Tibial nerve (tissue), 4 donors: ENCODE measurements around the gene WBP4. TPM values are rescaled to one million over a fixed set of nuclear protein-coding genes. Genes with fewer than 3 reads are reported as not detected.
"Not testable (repeated sequence)": the region's sequence is repeated elsewhere in the genome, so short reads cannot be mapped to it uniquely, and the experiment has no call there.

Experiments
- DNase-seq, 2 donors: peaks; one replicate each; pipeline ENCODE4 v3.0.0-alpha.2; 2019; ENCODE audit warnings: low spot score in 2 of 2
- H3K27ac ChIP-seq, 4 donors: fragments of 200-600 bp; sonication (generic) in 3 of 4; one replicate each; pipeline ENCODE4 v1.5.1; 2017 to 2019; ENCODE audit warnings: mild to moderate bottlenecking in 1 of 4
- H3K27me3 ChIP-seq, 2 donors: fragments of 200-600 bp; sonication (generic) in 1 of 2; one replicate each; pipeline versions ENCODE4 v1.5.1 to v1.6.0; 2017 to 2019
- H3K36me3 ChIP-seq, 3 donors: fragments of 200-600 bp; sonication (generic); one replicate each; pipeline ENCODE4 v1.5.1; 2018 to 2019
- H3K4me1 ChIP-seq, 4 donors: fragments of 200-600 bp; sonication (generic) in 3 of 4; one replicate each; pipeline ENCODE4 v1.5.1; 2017 to 2019
- H3K4me3 ChIP-seq, 4 donors: fragments of 200-600 bp; sonication (generic) in 3 of 4; one replicate each; pipeline ENCODE4 v1.5.1; 2017 to 2019; ENCODE audit warnings: mild to moderate bottlenecking in 1 of 4, moderate library complexity in 1 of 4
- H3K9me3 ChIP-seq, 4 donors: fragments of 200-600 bp; sonication (generic) in 3 of 4; one replicate each; pipeline ENCODE4 v1.5.1; 2017 to 2019
- CTCF ChIP-seq, 5 experiments: fragments of 200-600 bp in 3 of 5; fragments of 450-650 bp in 2 of 5; sonication (generic) in 3 of 5; IDR thresholded peaks; one replicate each; pipeline ENCODE4 v1.5.1; 2016 to 2019; ENCODE audit warnings: antibody characterized with exemption in 5 of 5, mild to moderate bottlenecking in 3 of 5, moderate library complexity in 2 of 5
- EP300 ChIP-seq, 2 donors: sonication (generic); formaldehyde crosslinking; IDR thresholded peaks; one replicate each; pipeline ENCODE4 v1.6.1; 2017; ENCODE audit warnings: antibody characterized with exemption in 2 of 2, mild to moderate bottlenecking in 1 of 2
- POLR2A ChIP-seq, 2 donors: fragments of 450-650 bp; IDR thresholded peaks; one replicate each; pipeline ENCODE4 v1.6.1; 2017; ENCODE audit warnings: antibody characterized with exemption in 2 of 2, mild to moderate bottlenecking in 2 of 2, moderate library complexity in 2 of 2
- WGBS, 2 donors: methylation state at CpG; one replicate each; pipeline ENCODE4 v1.1.5; 2018; 5-methylcytosine and 5-hydroxymethylcytosine counted together
- total RNA-seq, 4 donors: library from RNA; depleted of rRNA; stranded (reverse); fragments of >200 nt; gene quantifications; one replicate each; pipeline ENCODE4 v1.1.0, GENCODE V29; 2016

WBP4 gene
- total RNA-seq, 4 donors from 2014 or later = 10.2 to 27.1 (median 15.5) TPM

GRCh38 chr13:41039746-41040145, 21.6 kb upstream of the WBP4 start:
- H3K9me3 ChIP-seq = peaks cover 0 to 13% (median 1%) of the 10 kb centered on the region in 4 donors
- H3K27me3 ChIP-seq = no peaks in the 10 kb centered on the region
- no peak for DNase-seq
- TF ChIP-seq EP300 (IDR thresholded peaks at IDR 0.05) = no peak
- no peak for TF ChIP-seq POLR2A (IDR thresholded peaks at IDR 0.05)
- TF ChIP-seq CTCF (IDR thresholded peaks at IDR 0.05) = no peak
- H3K4me1 ChIP-seq = peaks cover 0 to 12% (median 0%) of the 10 kb centered on the region in 4 donors
- H3K4me3 ChIP-seq = no peak overlapping the region
- peaks cover 0 to 5% (median 0%) of the 10 kb centered on the region in 3 donors for H3K36me3 ChIP-seq
- H3K27ac ChIP-seq = no peak overlapping the region

- Histone ChIP-seq H3K27me3 (no peaks in the 10 kb centered on the region), H3K4me1 (peaks cover 0 to 4% (median 0%) of the 10 kb centered on the region in 4 donors), H3K27ac (no peak overlapping the region), H3K9me3 (peaks cover 0 to 13% (median 1%) of the 10 kb centered on the region in 4 donors), H3K4me3 (no peak overlapping the region), H3K36me3 (peaks cover 0 to 5% (median 0%) of the 10 kb centered on the region in 3 donors)
- no peak for TF ChIP-seq POLR2A (IDR thresholded peaks at IDR 0.05)
- no peak for TF ChIP-seq CTCF (IDR thresholded peaks at IDR 0.05)
- no peak for TF ChIP-seq EP300 (IDR thresholded peaks at IDR 0.05)
- WGBS, 2 donors = 82 to 83% methylated on average over 9 of the region's 9 CpGs
- DNase-seq = no peak
Observed at GRCh38 chr13:41040584-41041334, 20.6 kb upstream of the WBP4 start.

DNA sequence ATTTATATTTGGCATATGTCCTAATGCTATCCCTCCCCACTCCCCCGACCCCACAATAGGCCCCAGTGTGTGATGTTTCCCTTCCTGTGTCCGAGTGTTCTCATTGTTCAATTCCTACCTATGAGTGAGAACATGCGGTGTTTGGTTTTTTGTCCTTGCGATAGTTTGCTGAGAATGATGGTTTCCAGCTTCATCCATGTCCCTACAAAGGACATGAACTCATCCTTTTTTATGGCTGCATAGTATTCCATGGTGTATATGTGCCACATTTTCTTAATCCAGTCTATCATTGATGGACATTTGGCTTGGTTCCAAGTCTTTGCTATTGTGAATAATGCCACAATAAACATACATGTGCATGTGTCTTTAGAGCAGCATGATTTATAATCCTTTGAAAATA, 18.9 kb upstream of the WBP4 start:
- H3K36me3 ChIP-seq, H3K27ac ChIP-seq, H3K4me1 ChIP-seq, DNase-seq, H3K27me3 ChIP-seq, H3K4me3 ChIP-seq: not testable (repeated sequence)
- 94 to 97% methylated on average over 3 to 4 of the region's 4 CpGs for WGBS, 2 donors
- peaks cover 0 to 13% (median 1%) of the 10 kb centered on the region in 4 donors for H3K9me3 ChIP-seq

DNA sequence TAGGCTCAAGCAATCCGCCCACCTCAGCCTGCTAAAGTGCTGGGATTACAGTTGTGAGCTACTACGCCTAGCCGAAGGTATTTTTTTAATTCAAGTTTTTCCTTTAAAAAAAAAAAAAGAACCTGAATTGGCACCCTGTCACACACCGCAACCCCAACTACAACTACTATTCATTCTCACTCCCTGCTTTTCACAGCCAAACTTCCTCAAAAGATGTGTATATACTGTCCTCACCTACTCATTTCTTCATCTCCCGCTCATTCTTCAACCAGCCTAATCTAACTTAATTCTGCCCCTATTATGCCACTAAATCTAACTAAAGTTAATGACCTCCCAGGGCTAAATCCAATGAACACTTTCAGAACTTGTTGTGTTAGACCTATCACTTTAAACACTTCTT, 12.7 kb upstream of the WBP4 start:
- no peak overlapping the region for H3K27ac ChIP-seq
- no peak for TF ChIP-seq EP300 (IDR thresholded peaks at IDR 0.05)
- no peak for TF ChIP-seq CTCF (IDR thresholded peaks at IDR 0.05)
- no peak for TF ChIP-seq POLR2A (IDR thresholded peaks at IDR 0.05)
- no peak overlapping the region for H3K4me3 ChIP-seq
- H3K9me3 ChIP-seq = peaks cover 0 to 4% (median 1%) of the 10 kb centered on the region in 4 donors
- no peaks in the 10 kb centered on the region for H3K27me3 ChIP-seq
- peaks cover 0 to 12% (median 0%) of the 10 kb centered on the region in 3 donors for H3K36me3 ChIP-seq
- WGBS, 2 donors = 96% methylated on average over 5 of the region's 5 CpGs
- DNase-seq = no peak
- H3K4me1 ChIP-seq = peaks cover 0 to 47% (median 4%) of the 10 kb centered on the region in 4 donors

GRCh38 chr13:41049480-41050440, 11.5 kb upstream of the WBP4 start:
- Histone ChIP-seq H3K9me3 (no peaks in the 10 kb centered on the region), H3K27ac (no peak overlapping the region), H3K4me3 (no peak overlapping the region), H3K27me3 (no peaks in the 10 kb centered on the region), H3K36me3 (peaks cover 0 to 12% (median 0%) of the 10 kb centered on the region in 3 donors), H3K4me1 (peaks cover 0 to 58% (median 12%) of the 10 kb centered on the region in 4 donors)
- no peak for TF ChIP-seq CTCF (IDR thresholded peaks at IDR 0.05)
- no peak for TF ChIP-seq EP300 (IDR thresholded peaks at IDR 0.05)
- TF ChIP-seq POLR2A (IDR thresholded peaks at IDR 0.05) = no peak
- WGBS, 2 donors = 87 to 89% methylated on average over 4 of the region's 4 CpGs
- DNase-seq = no peak
